HEK293 (cell line): Measurements from ENCODE around the gene CRIM1.

Experiments used
- CTCF ChIA-PET: fragments of 350-600 bp; formaldehyde crosslinking; extraction: SDS; loops from one replicate; lab custom pipeline; 2021; ENCODE audit warnings: antibody characterized with exemption; lab: Yijun Ruan, JAX
- POLR2A ChIA-PET: fragments of 300-600 bp; formaldehyde crosslinking; extraction: SDS; loops from one replicate; lab custom pipeline; 2020; ENCODE audit warnings: antibody characterized with exemption, inconsistent platforms; lab: Yijun Ruan, JAX
- H3K27ac ChIP-seq: fragments of 200-500 bp; sonication (Bioruptor generic); 2 replicates; pipeline ENCODE4 v1.5.1; 2014; ENCODE audit warnings: low read depth, low read length, control low read depth, inconsistent platforms; ENCODE audit errors: extremely low read depth
- H3K36me3 ChIP-seq, 2 experiments: fragments of 200-500 bp in 1 of 2; sonication (Bioruptor generic) in 1 of 2; 1 replicate in 1 of 2; 2 replicates in 1 of 2; pipeline ENCODE4 v1.5.1; 2014 to 2017; ENCODE audit warnings: inconsistent platforms in 2 of 2, low read length in 2 of 2; ENCODE audit not compliant: control insufficient read depth in 2 of 2, insufficient read depth in 1 of 2
- H3K4me1 ChIP-seq: fragments of 200-500 bp; sonication (Bioruptor generic); 2 replicates; pipeline ENCODE4 v1.5.1; 2014; ENCODE audit warnings: mild to moderate bottlenecking, low read length, inconsistent platforms; ENCODE audit not compliant: control insufficient read depth, insufficient read depth
- H3K4me3 ChIP-seq: 2 replicates; pipeline ENCODE4 v1.5.1; 2011; ENCODE audit warnings: low read depth, mild to moderate bottlenecking, control low read depth, low read length, moderate library complexity
- H3K9me3 ChIP-seq: fragments of 200-500 bp; sonication (Bioruptor generic); 2 replicates; pipeline ENCODE4 v1.5.1; 2014; ENCODE audit warnings: low read depth, low read length, inconsistent platforms; ENCODE audit not compliant: control insufficient read depth, insufficient read depth
- EGR2 ChIP-seq: fragments of 450-650 bp; formaldehyde crosslinking; IDR thresholded peaks from 2 replicates; pipeline ENCODE4 v1.5.1; 2016; ENCODE audit warnings: low read depth, missing biosample characterization, missing genetic modification characterization
- GLI4 ChIP-seq: fragments of 450-650 bp; formaldehyde crosslinking; IDR thresholded peaks from 2 replicates; pipeline ENCODE4 v1.5.1; 2016; ENCODE audit warnings: missing biosample characterization, missing genetic modification characterization
- GLIS2 ChIP-seq: fragments of 450-650 bp; formaldehyde crosslinking; IDR thresholded peaks from 2 replicates; pipeline ENCODE4 v1.5.1; 2016; ENCODE audit warnings: missing biosample characterization, missing genetic modification characterization
- KLF7 ChIP-seq: fragments of 450-650 bp; formaldehyde crosslinking; IDR thresholded peaks from 2 replicates; pipeline ENCODE4 v1.5.1; 2016; ENCODE audit warnings: missing biosample characterization, missing genetic modification characterization, borderline replicate concordance
- MZF1 ChIP-seq: fragments of 450-650 bp; formaldehyde crosslinking; IDR thresholded peaks from 2 replicates; pipeline ENCODE4 v1.5.1; 2017; ENCODE audit warnings: missing biosample characterization, missing genetic modification characterization, borderline replicate concordance
- OSR2 ChIP-seq: fragments of 450-650 bp; formaldehyde crosslinking; IDR thresholded peaks from 2 replicates; pipeline ENCODE4 v1.5.1; 2016; ENCODE audit warnings: missing biosample characterization, missing genetic modification characterization
- RBAK ChIP-seq: fragments of 450-650 bp; formaldehyde crosslinking; IDR thresholded peaks from 2 replicates; pipeline ENCODE4 v1.5.1; 2016; ENCODE audit warnings: missing biosample characterization, missing genetic modification characterization
- SETDB1 ChIP-seq: IDR thresholded peaks from one replicate; pipeline ENCODE4 v1.6.1; 2017; ENCODE audit warnings: mild to moderate bottlenecking, low read length, moderate library complexity, mixed read lengths; ENCODE audit not compliant: insufficient read length
- ZNF10 ChIP-seq: fragments of 450-650 bp; formaldehyde crosslinking; IDR thresholded peaks from 2 replicates; pipeline ENCODE4 v1.5.1; 2017; ENCODE audit warnings: missing biosample characterization, missing genetic modification characterization
- ZNF114 ChIP-seq: fragments of 450-650 bp; formaldehyde crosslinking; IDR thresholded peaks from 2 replicates; pipeline ENCODE4 v1.5.0; 2017; ENCODE audit warnings: missing biosample characterization, missing genetic modification characterization
- ZNF132 ChIP-seq: fragments of 450-650 bp; formaldehyde crosslinking; IDR thresholded peaks from 2 replicates; pipeline ENCODE4 v1.5.1; 2017; ENCODE audit warnings: missing biosample characterization, missing genetic modification characterization, borderline replicate concordance
- ZNF169 ChIP-seq: fragments of 450-650 bp; formaldehyde crosslinking; IDR thresholded peaks from 2 replicates; pipeline ENCODE4 v1.5.1; 2016; ENCODE audit warnings: missing biosample characterization, missing genetic modification characterization
- ZNF175 ChIP-seq: fragments of 450-650 bp; formaldehyde crosslinking; IDR thresholded peaks from 2 replicates; pipeline ENCODE4 v1.5.1; 2016; ENCODE audit warnings: missing biosample characterization, missing genetic modification characterization
- ZNF184 ChIP-seq: fragments of 450-650 bp; IDR thresholded peaks from 2 replicates; pipeline ENCODE4 v1.5.1; 2018; ENCODE audit warnings: missing biosample characterization, mild to moderate bottlenecking, missing genetic modification characterization
- ZNF24 ChIP-seq: fragments of 450-650 bp; formaldehyde crosslinking; IDR thresholded peaks from 2 replicates; pipeline ENCODE4 v1.5.1; 2016; ENCODE audit warnings: missing biosample characterization, missing genetic modification characterization
- ZNF37A ChIP-seq: fragments of 450-650 bp; IDR thresholded peaks from 2 replicates; pipeline ENCODE4 v1.5.1; 2018; ENCODE audit warnings: missing biosample characterization, missing genetic modification characterization
- ZNF473 ChIP-seq: fragments of 450-650 bp; formaldehyde crosslinking; IDR thresholded peaks from 2 replicates; pipeline ENCODE4 v1.5.1; 2017; ENCODE audit warnings: missing biosample characterization, missing genetic modification characterization
- ZNF514 ChIP-seq: fragments of 450-650 bp; formaldehyde crosslinking; IDR thresholded peaks from 2 replicates; pipeline ENCODE4 v1.5.1; 2016; ENCODE audit warnings: missing biosample characterization, missing genetic modification characterization
- ZNF530 ChIP-seq: fragments of 450-650 bp; formaldehyde crosslinking; IDR thresholded peaks from 2 replicates; pipeline ENCODE4 v1.5.1; 2016; ENCODE audit warnings: low read depth, missing biosample characterization, missing genetic modification characterization
- ZNF560 ChIP-seq: fragments of 450-650 bp; formaldehyde crosslinking; IDR thresholded peaks from 2 replicates; pipeline ENCODE4 v1.5.1; 2017; ENCODE audit warnings: missing biosample characterization, missing genetic modification characterization, borderline replicate concordance
- ZNF596 ChIP-seq: fragments of 450-650 bp; IDR thresholded peaks from 2 replicates; pipeline ENCODE4 v1.5.0; 2018; ENCODE audit warnings: missing biosample characterization, mild to moderate bottlenecking, missing genetic modification characterization, moderate library complexity
- ZNF768 ChIP-seq: fragments of 450-650 bp; formaldehyde crosslinking; IDR thresholded peaks from 2 replicates; pipeline ENCODE4 v1.5.1; 2018; ENCODE audit warnings: missing biosample characterization, mild to moderate bottlenecking, missing genetic modification characterization
- ZXDB ChIP-seq: fragments of 450-650 bp; formaldehyde crosslinking; IDR thresholded peaks from 2 replicates; pipeline ENCODE4 v1.5.1; 2016; ENCODE audit warnings: missing biosample characterization, missing genetic modification characterization
- TF ChIP-seq, protein P1 (sequence below): fragments of 450-650 bp; formaldehyde crosslinking; IDR thresholded peaks from 2 replicates; pipeline ENCODE4 v1.5.0; 2017; ENCODE audit warnings: missing biosample characterization, missing genetic modification characterization, borderline replicate concordance
- TF ChIP-seq, protein P2 (sequence below): fragments of 450-650 bp; IDR thresholded peaks from 2 replicates; pipeline ENCODE4 v1.5.1; 2018; ENCODE audit warnings: missing biosample characterization, missing genetic modification characterization
- TF ChIP-seq, protein P3 (sequence below): fragments of 450-650 bp; formaldehyde crosslinking; IDR thresholded peaks from 2 replicates; pipeline ENCODE4 v1.5.1; 2016; ENCODE audit warnings: missing biosample characterization, missing genetic modification characterization
- TF ChIP-seq, protein P4 (sequence below): sonication (generic); formaldehyde crosslinking; IDR thresholded peaks from 2 replicates; pipeline ENCODE4 v1.8.1; 2022; ENCODE audit warnings: mild to moderate bottlenecking, moderate library complexity, missing genetic modification reagents

CRIM1 gene

DNA sequence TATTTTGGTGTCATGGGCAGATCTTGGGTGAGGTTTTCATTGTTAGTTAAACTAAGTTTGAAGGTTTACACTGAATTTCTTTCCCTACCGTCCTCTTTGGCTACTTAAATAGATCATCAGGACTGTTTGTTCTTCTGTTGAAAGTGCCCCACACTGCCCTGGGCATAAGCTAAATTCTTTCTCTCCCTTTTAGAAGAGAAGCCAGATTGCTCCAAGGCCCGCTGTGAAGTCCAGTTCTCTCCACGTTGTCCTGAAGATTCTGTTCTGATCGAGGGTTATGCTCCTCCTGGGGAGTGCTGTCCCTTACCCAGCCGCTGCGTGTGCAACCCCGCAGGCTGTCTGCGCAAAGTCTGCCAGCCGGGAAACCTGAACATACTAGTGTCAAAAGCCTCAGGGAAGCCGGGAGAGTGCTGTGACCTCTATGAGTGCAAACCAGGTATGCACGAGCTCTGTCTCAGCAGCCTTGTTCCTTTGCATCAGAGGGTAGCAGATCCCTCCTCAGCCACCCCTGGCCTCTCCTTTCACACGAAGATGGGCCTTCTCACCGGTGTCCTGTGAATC, 85.6 kb downstream of the CRIM1 start (continued):
- TF ChIP-seq ZNF37A (tag by site-specific recombination) (no peak), ZNF10 (tag by site-specific recombination) (no peak), GLI4 (tag by site-specific recombination) (no peak), ZNF132 (tag by site-specific recombination) (no peak), ZNF169 (tag by site-specific recombination) (no peak), OSR2 (tag by site-specific recombination) (no peak)
- TF ChIP-seq, protein P1, sequence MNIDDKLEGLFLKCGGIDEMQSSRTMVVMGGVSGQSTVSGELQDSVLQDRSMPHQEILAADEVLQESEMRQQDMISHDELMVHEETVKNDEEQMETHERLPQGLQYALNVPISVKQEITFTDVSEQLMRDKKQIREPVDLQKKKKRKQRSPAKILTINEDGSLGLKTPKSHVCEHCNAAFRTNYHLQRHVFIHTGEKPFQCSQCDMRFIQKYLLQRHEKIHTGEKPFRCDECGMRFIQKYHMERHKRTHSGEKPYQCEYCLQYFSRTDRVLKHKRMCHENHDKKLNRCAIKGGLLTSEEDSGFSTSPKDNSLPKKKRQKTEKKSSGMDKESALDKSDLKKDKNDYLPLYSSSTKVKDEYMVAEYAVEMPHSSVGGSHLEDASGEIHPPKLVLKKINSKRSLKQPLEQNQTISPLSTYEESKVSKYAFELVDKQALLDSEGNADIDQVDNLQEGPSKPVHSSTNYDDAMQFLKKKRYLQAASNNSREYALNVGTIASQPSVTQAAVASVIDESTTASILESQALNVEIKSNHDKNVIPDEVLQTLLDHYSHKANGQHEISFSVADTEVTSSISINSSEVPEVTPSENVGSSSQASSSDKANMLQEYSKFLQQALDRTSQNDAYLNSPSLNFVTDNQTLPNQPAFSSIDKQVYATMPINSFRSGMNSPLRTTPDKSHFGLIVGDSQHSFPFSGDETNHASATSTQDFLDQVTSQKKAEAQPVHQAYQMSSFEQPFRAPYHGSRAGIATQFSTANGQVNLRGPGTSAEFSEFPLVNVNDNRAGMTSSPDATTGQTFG, result no peak
- TF ChIP-seq, protein P2, sequence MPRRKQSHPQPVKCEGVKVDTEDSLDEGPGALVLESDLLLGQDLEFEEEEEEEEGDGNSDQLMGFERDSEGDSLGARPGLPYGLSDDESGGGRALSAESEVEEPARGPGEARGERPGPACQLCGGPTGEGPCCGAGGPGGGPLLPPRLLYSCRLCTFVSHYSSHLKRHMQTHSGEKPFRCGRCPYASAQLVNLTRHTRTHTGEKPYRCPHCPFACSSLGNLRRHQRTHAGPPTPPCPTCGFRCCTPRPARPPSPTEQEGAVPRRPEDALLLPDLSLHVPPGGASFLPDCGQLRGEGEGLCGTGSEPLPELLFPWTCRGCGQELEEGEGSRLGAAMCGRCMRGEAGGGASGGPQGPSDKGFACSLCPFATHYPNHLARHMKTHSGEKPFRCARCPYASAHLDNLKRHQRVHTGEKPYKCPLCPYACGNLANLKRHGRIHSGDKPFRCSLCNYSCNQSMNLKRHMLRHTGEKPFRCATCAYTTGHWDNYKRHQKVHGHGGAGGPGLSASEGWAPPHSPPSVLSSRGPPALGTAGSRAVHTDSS (tag by site-specific recombination), result no peak

DNA sequence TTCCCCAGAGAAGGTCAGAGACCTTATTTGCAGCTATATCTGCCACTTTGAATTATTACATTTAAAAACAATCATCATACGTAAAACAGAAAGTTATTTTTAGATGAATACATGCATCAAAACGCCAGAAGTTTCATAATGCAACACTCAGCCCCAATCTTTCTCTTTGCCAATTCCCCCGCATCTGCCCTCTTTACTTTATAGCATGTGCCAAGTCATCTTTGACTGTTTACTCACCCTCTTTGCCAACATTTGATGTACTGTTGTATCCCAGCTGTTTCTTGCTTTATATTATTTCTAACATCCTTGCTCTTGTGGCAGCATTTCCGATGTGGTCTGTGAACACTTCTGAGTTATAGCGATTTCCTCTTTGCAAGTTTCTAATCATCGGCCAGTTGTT, 86.2 kb downstream of the CRIM1 start:
- TF ChIP-seq ZNF596 (tag by site-specific recombination) (no peak), ZNF514 (tag by site-specific recombination) (no peak), EGR2 (no peak), ZNF560 (no peak), ZNF768 (tag by site-specific recombination) (no peak), MZF1 (tag by site-specific recombination) (no peak), ZNF24 (tag by site-specific recombination) (no peak), ZNF114 (tag by site-specific recombination) (no peak), RBAK (no peak), ZNF175 (tag by site-specific recombination) (no peak), ZNF473 (tag by site-specific recombination) (no peak), SETDB1 (no peak), ZNF169 (tag by site-specific recombination) (no peak), ZXDB (tag by site-specific recombination) (no peak), KLF7 (no peak), ZNF184 (tag by site-specific recombination) (no peak), ZNF530 (tag by site-specific recombination) (no peak), GLIS2 (tag by site-specific recombination) (no peak)
- TF ChIP-seq, protein P3, sequence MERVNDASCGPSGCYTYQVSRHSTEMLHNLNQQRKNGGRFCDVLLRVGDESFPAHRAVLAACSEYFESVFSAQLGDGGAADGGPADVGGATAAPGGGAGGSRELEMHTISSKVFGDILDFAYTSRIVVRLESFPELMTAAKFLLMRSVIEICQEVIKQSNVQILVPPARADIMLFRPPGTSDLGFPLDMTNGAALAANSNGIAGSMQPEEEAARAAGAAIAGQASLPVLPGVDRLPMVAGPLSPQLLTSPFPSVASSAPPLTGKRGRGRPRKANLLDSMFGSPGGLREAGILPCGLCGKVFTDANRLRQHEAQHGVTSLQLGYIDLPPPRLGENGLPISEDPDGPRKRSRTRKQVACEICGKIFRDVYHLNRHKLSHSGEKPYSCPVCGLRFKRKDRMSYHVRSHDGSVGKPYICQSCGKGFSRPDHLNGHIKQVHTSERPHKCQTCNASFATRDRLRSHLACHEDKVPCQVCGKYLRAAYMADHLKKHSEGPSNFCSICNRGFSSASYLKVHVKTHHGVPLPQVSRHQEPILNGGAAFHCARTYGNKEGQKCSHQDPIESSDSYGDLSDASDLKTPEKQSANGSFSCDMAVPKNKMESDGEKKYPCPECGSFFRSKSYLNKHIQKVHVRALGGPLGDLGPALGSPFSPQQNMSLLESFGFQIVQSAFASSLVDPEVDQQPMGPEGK, result no peak
- TF ChIP-seq, protein P4, sequence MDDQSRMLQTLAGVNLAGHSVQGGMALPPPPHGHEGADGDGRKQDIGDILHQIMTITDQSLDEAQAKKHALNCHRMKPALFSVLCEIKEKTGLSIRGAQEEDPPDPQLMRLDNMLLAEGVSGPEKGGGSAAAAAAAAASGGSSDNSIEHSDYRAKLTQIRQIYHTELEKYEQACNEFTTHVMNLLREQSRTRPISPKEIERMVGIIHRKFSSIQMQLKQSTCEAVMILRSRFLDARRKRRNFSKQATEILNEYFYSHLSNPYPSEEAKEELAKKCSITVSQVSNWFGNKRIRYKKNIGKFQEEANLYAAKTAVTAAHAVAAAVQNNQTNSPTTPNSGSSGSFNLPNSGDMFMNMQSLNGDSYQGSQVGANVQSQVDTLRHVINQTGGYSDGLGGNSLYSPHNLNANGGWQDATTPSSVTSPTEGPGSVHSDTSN (CRISPR knock-in tag), result no peak
- CTCF ChIA-PET, result interaction anchor here (1.4 kb wide), 1 partner anchor 18 kb away, joined by 4 read pairs; no protein-coding TSS in a partner anchor
- Histone ChIP-seq H3K36me3 (peaks cover 4 to 55% of the 10 kb centered on the region in 2 experiments; a peak in 2 of 3 replicates), H3K4me3 (no peak overlapping the region), H3K9me3 (no peaks in the 10 kb centered on the region), H3K27ac (no peak overlapping the region), H3K4me1 (no peaks in the 10 kb centered on the region)
- POLR2A ChIA-PET, result no interaction called here
